Fibroblast of lung (primary cell): Measurements from ENCODE around the gene EPB41.

Source experiments
- EZH2 ChIP-seq: IDR thresholded peaks from 2 replicates; pipeline ENCODE4 v1.5.1; 2012; ENCODE audit warnings: low read length, control low read depth, mild to moderate bottlenecking; ENCODE audit errors: missing control alignments
- TF ChIP-seq, protein P1 (sequence below), 2 donors: IDR thresholded peaks in 1 of 2; conservative IDR thresholded peaks in 1 of 2; 1 replicate in 1 of 2; 2 replicates in 1 of 2; pipeline ENCODE4 v1.5.1; 2011 to 2012; ENCODE audit warnings: low read length in 2 of 2, control low read depth in 1 of 2, inconsistent platforms in 1 of 2, low read depth in 1 of 2, mild to moderate bottlenecking in 1 of 2

GRCh38 chr1:29114654-29115053 lies 200.3 kb downstream of the EPB41 start:
- TF ChIP-seq, protein P1, sequence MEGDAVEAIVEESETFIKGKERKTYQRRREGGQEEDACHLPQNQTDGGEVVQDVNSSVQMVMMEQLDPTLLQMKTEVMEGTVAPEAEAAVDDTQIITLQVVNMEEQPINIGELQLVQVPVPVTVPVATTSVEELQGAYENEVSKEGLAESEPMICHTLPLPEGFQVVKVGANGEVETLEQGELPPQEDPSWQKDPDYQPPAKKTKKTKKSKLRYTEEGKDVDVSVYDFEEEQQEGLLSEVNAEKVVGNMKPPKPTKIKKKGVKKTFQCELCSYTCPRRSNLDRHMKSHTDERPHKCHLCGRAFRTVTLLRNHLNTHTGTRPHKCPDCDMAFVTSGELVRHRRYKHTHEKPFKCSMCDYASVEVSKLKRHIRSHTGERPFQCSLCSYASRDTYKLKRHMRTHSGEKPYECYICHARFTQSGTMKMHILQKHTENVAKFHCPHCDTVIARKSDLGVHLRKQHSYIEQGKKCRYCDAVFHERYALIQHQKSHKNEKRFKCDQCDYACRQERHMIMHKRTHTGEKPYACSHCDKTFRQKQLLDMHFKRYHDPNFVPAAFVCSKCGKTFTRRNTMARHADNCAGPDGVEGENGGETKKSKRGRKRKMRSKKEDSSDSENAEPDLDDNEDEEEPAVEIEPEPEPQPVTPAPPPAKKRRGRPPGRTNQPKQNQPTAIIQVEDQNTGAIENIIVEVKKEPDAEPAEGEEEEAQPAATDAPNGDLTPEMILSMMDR (conservative IDR thresholded peaks at IDR 0.05 in 1 of 2, IDR thresholded peaks at IDR 0.05 in 1 of 2; ENCODE audit: low read depth in 1 of 2, low read length in 2 of 2) = no peak
- no peak for TF ChIP-seq EZH2
